Fibroblast of lung (primary cell): Measurements from ENCODE around the gene CYTH2. TPM values are rescaled to one million over a fixed set of nuclear protein-coding genes. Genes with fewer than 3 reads are reported as not detected.

Source experiments
- DNase-seq, 2 donors: peaks; one replicate each; pipeline versions ENCODE4 v3.0.0 to v3.0.0-alpha.2; 2010; ENCODE audit warnings: low read depth in 2 of 2
- H2AFZ ChIP-seq: 2 replicates; pipeline ENCODE4 v1.5.1; 2012; ENCODE audit warnings: low read length, control low read depth, inconsistent platforms
- H3K27ac ChIP-seq: 2 replicates; pipeline ENCODE4 v1.5.1; 2011; ENCODE audit warnings: low read length, control low read depth; ENCODE audit not compliant: insufficient read depth
- H3K27me3 ChIP-seq: 2 replicates; pipeline ENCODE4 v1.5.1; 2011; ENCODE audit warnings: mild to moderate bottlenecking, low read length; ENCODE audit not compliant: control insufficient read depth, insufficient read depth
- H3K36me3 ChIP-seq: 2 replicates; pipeline ENCODE4 v1.5.1; 2011; ENCODE audit warnings: low read length; ENCODE audit not compliant: control insufficient read depth, insufficient read depth
- H3K4me1 ChIP-seq: 2 replicates; pipeline ENCODE4 v1.5.1; 2011; ENCODE audit warnings: low read length; ENCODE audit not compliant: control insufficient read depth, insufficient read depth; ENCODE audit errors: extremely low read depth
- H3K4me2 ChIP-seq: 2 replicates; pipeline ENCODE4 v1.5.1; 2011; ENCODE audit warnings: low read length, control low read depth; ENCODE audit not compliant: insufficient read depth; ENCODE audit errors: extremely low read depth
- H3K4me3 ChIP-seq, 4 experiments: fragments of 200-600 bp in 1 of 4; sonication (generic) in 1 of 4; replicated peaks in 1 of 4; 2 replicates each; pipeline ENCODE4 v1.5.1; 2011 to 2016; ENCODE audit warnings: low read length in 4 of 4, low read depth in 3 of 4, mild to moderate bottlenecking in 3 of 4, control low read depth in 2 of 4, inconsistent platforms in 1 of 4, mixed read lengths in 1 of 4; ENCODE audit not compliant: insufficient read depth in 1 of 4; ENCODE audit errors: control extremely low read depth in 1 of 4
- H3K79me2 ChIP-seq: 2 replicates; pipeline ENCODE4 v1.5.1; 2012; ENCODE audit warnings: mild to moderate bottlenecking, low read length, inconsistent platforms; ENCODE audit not compliant: control insufficient read depth, insufficient read depth
- H3K9ac ChIP-seq: 2 replicates; pipeline ENCODE4 v1.5.1; 2011; ENCODE audit warnings: mild to moderate bottlenecking, low read length, control low read depth; ENCODE audit not compliant: insufficient read depth
- H3K9me3 ChIP-seq: 2 replicates; pipeline ENCODE4 v1.5.1; 2012; ENCODE audit warnings: low read depth, low read length; ENCODE audit not compliant: control insufficient read depth, insufficient read depth
- H4K20me1 ChIP-seq: 2 replicates; pipeline ENCODE4 v1.5.1; 2011; ENCODE audit warnings: low read length; ENCODE audit not compliant: control insufficient read depth, insufficient read depth; ENCODE audit errors: extremely low read depth
- CTCF ChIP-seq, 2 donors: IDR thresholded peaks in 1 of 2; conservative IDR thresholded peaks in 1 of 2; 1 replicate in 1 of 2; 2 replicates in 1 of 2; pipeline ENCODE4 v1.5.1; 2011 to 2012; ENCODE audit warnings: low read length in 2 of 2, control low read depth in 1 of 2, inconsistent platforms in 1 of 2, low read depth in 1 of 2, mild to moderate bottlenecking in 1 of 2
- EZH2 ChIP-seq: IDR thresholded peaks from 2 replicates; pipeline ENCODE4 v1.5.1; 2012; ENCODE audit warnings: low read length, control low read depth, mild to moderate bottlenecking; ENCODE audit errors: missing control alignments
- polyA plus RNA-seq, 2 donors: library from polyadenylated mRNA; depleted of rRNA in 1 of 2; stranded (reverse) in 1 of 2; unstranded in 1 of 2; fragments of >200 nt; gene quantifications; 2 replicates each; pipeline ENCODE4 v1.2.1, GENCODE V29; 2011 to 2012; ENCODE audit warnings: missing spikeins in 1 of 2
- total RNA-seq: library from RNA; depleted of rRNA; stranded (reverse); fragments of >200 nt; gene quantifications from 2 replicates; pipeline ENCODE4 v1.2.1, GENCODE V29; 2014

CYTH2 gene
- total and polyA plus RNA-seq, 2 donors (not counting 1 experiment from before 2014, with no cell fraction given), result 18.6 to 25.8 TPM

GRCh38 chr19:48496959-48497727 lies 28.0 kb downstream of the CYTH2 start:
- Histone ChIP-seq H3K4me1 (peaks cover 2% of the 10 kb centered on the region), H4K20me1 (no peaks in the 10 kb centered on the region), H3K27ac (no peak overlapping the region), H3K9me3 (no peaks in the 10 kb centered on the region), H3K9ac (no peak overlapping the region), H3K27me3 (peaks cover 30% of the 10 kb centered on the region), H2AFZ (no peak overlapping the region), H3K4me2 (no peak overlapping the region), H3K79me2 (no peaks in the 10 kb centered on the region), H3K4me3 (no peak overlapping the region), H3K36me3 (no peaks in the 10 kb centered on the region)
- TF ChIP-seq EZH2 (no peak), CTCF (conservative IDR thresholded peaks at IDR 0.05 in 1 of 2, IDR thresholded peaks at IDR 0.05 in 1 of 2; ENCODE audit: low read depth in 1 of 2, low read length in 2 of 2) (no peak)
- DNase-seq, result no peak

GRCh38 chr19:48497728-48498594 lies 28.8 kb downstream of the CYTH2 start:
- peak; percentile 94 for TF ChIP-seq EZH2
- no peak for TF ChIP-seq CTCF (conservative IDR thresholded peaks at IDR 0.05 in 1 of 2, IDR thresholded peaks at IDR 0.05 in 1 of 2; ENCODE audit: low read depth in 1 of 2, low read length in 2 of 2)
- no peak overlapping the region for H2AFZ ChIP-seq
- H3K4me3 ChIP-seq, result no peak overlapping the region
- H3K36me3 ChIP-seq, result no peaks in the 10 kb centered on the region
- no peaks in the 10 kb centered on the region for H3K9me3 ChIP-seq
- H3K4me1 ChIP-seq, result no peaks in the 10 kb centered on the region
- H4K20me1 ChIP-seq, result no peaks in the 10 kb centered on the region
- H3K79me2 ChIP-seq, result no peaks in the 10 kb centered on the region
- no peak overlapping the region for H3K9ac ChIP-seq
- peaks cover 30% of the 10 kb centered on the region for H3K27me3 ChIP-seq
- no peak overlapping the region for H3K4me2 ChIP-seq
- no peak for DNase-seq
- no peak overlapping the region for H3K27ac ChIP-seq

- no peak for DNase-seq
- TF ChIP-seq EZH2 (peak; percentile 59), CTCF (conservative IDR thresholded peaks at IDR 0.05 in 1 of 2, IDR thresholded peaks at IDR 0.05 in 1 of 2; ENCODE audit: low read depth in 1 of 2, low read length in 2 of 2) (no peak)
- no peak overlapping the region for H3K9ac ChIP-seq
- peaks cover 30% of the 10 kb centered on the region for H3K27me3 ChIP-seq
- no peaks in the 10 kb centered on the region for H3K79me2 ChIP-seq
- H3K4me1 ChIP-seq, result no peaks in the 10 kb centered on the region
- H3K9me3 ChIP-seq, result no peaks in the 10 kb centered on the region
- H4K20me1 ChIP-seq, result no peaks in the 10 kb centered on the region
- H2AFZ ChIP-seq, result no peak overlapping the region
- no peak overlapping the region for H3K27ac ChIP-seq
- no peaks in the 10 kb centered on the region for H3K36me3 ChIP-seq
- no peak overlapping the region for H3K4me3 ChIP-seq
- no peak overlapping the region for H3K4me2 ChIP-seq
Observed at GRCh38 chr19:48498595-48499311, 29.6 kb downstream of the CYTH2 start.
